Bronchial epithelial cell (primary cell): Measurements from ENCODE around the gene VSIR. TPM values are rescaled to one million over a fixed set of nuclear protein-coding genes. Genes with fewer than 3 reads are reported as not detected.

Source experiments
- DNase-seq: peaks from one replicate; pipeline ENCODE4 v3.0.0-alpha.2; 2010; ENCODE audit warnings: low read depth
- FAIRE-seq: peaks from 2 replicates; lab custom pipeline; 2011; peaks lifted over from hg19 to GRCh38; lab: Jason Lieb, UNC
- H3K27me3 ChIP-seq: 2 replicates; pipeline ENCODE4 v1.5.1; 2011; ENCODE audit warnings: low read length; ENCODE audit not compliant: control insufficient read depth, insufficient read depth
- H3K36me3 ChIP-seq: 2 replicates; pipeline ENCODE4 v1.5.1; 2011; ENCODE audit warnings: low read length; ENCODE audit not compliant: control insufficient read depth, insufficient read depth
- H3K4me3 ChIP-seq: 2 replicates; pipeline ENCODE4 v1.5.1; 2011; ENCODE audit warnings: mild to moderate bottlenecking, low read depth, low read length, control low read depth
- total RNA-seq: library from RNA; depleted of rRNA; stranded (reverse); fragments of >200 nt; gene quantifications from 2 replicates; pipeline ENCODE4 v1.2.1, GENCODE V29; 2014
- TF ChIP-seq, protein P1 (sequence below): IDR thresholded peaks from 2 replicates; pipeline ENCODE4 v1.5.1; 2011; ENCODE audit warnings: mild to moderate bottlenecking, moderate library complexity, low read length, control low read depth, inconsistent platforms; ENCODE audit not compliant: insufficient read depth, severe bottlenecking

Gene VSIR
- total RNA-seq, 1 donor from 2014 or later, result 7.9 TPM

GRCh38 chr10:71710519-71710918, 62.8 kb downstream of the VSIR start:
- TF ChIP-seq, protein P1, sequence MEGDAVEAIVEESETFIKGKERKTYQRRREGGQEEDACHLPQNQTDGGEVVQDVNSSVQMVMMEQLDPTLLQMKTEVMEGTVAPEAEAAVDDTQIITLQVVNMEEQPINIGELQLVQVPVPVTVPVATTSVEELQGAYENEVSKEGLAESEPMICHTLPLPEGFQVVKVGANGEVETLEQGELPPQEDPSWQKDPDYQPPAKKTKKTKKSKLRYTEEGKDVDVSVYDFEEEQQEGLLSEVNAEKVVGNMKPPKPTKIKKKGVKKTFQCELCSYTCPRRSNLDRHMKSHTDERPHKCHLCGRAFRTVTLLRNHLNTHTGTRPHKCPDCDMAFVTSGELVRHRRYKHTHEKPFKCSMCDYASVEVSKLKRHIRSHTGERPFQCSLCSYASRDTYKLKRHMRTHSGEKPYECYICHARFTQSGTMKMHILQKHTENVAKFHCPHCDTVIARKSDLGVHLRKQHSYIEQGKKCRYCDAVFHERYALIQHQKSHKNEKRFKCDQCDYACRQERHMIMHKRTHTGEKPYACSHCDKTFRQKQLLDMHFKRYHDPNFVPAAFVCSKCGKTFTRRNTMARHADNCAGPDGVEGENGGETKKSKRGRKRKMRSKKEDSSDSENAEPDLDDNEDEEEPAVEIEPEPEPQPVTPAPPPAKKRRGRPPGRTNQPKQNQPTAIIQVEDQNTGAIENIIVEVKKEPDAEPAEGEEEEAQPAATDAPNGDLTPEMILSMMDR, result no peak
- FAIRE-seq (no peak), DNase-seq (no peak)
- Histone ChIP-seq H3K36me3 (no peaks in the 10 kb centered on the region), H3K4me3 (no peak overlapping the region), H3K27me3 (no peaks in the 10 kb centered on the region)

GRCh38 chr10:71708897-71709882, 64.1 kb downstream of the VSIR start:
- no peak for DNase-seq
- Histone ChIP-seq H3K36me3 (no peaks in the 10 kb centered on the region), H3K27me3 (no peaks in the 10 kb centered on the region), H3K4me3 (no peak overlapping the region)
- no peak for FAIRE-seq
- TF ChIP-seq, protein P1, result no peak

GRCh38 chr10:71708301-71708703, 65.0 kb downstream of the VSIR start:
- no peak for FAIRE-seq
- DNase-seq, result no peak
- TF ChIP-seq, protein P1, result peak; percentile 93
- Histone ChIP-seq H3K4me3 (no peak overlapping the region), H3K36me3 (no peaks in the 10 kb centered on the region), H3K27me3 (no peaks in the 10 kb centered on the region)

- TF ChIP-seq, protein P1, result no peak
- no peaks in the 10 kb centered on the region for H3K27me3 ChIP-seq
- peak; percentile 32 for FAIRE-seq
- H3K4me3 ChIP-seq, result no peak overlapping the region
- no peaks in the 10 kb centered on the region for H3K36me3 ChIP-seq
- DNase-seq, result no peak
Observed at GRCh38 chr10:71707240-71707789, 66.0 kb downstream of the VSIR start.

- H3K27me3 ChIP-seq, result no peaks in the 10 kb centered on the region
- FAIRE-seq (peak; percentile 83), DNase-seq (no peak)
- TF ChIP-seq, protein P1, result no peak
- no peaks in the 10 kb centered on the region for H3K36me3 ChIP-seq
- no peak overlapping the region for H3K4me3 ChIP-seq
Observed at GRCh38 chr10:71706216-71707121, 66.9 kb downstream of the VSIR start.
